Measurements from ENCODE around the gene PLA2G4E.

The PLA2G4E gene, protein sequence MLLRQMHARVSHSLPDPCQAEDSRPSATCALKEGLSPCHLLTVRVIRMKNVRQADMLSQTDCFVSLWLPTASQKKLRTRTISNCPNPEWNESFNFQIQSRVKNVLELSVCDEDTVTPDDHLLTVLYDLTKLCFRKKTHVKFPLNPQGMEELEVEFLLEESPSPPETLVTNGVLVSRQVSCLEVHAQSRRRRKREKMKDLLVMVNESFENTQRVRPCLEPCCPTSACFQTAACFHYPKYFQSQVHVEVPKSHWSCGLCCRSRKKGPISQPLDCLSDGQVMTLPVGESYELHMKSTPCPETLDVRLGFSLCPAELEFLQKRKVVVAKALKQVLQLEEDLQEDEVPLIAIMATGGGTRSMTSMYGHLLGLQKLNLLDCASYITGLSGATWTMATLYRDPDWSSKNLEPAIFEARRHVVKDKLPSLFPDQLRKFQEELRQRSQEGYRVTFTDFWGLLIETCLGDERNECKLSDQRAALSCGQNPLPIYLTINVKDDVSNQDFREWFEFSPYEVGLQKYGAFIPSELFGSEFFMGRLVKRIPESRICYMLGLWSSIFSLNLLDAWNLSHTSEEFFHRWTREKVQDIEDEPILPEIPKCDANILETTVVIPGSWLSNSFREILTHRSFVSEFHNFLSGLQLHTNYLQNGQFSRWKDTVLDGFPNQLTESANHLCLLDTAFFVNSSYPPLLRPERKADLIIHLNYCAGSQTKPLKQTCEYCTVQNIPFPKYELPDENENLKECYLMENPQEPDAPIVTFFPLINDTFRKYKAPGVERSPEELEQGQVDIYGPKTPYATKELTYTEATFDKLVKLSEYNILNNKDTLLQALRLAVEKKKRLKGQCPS

DNA sequence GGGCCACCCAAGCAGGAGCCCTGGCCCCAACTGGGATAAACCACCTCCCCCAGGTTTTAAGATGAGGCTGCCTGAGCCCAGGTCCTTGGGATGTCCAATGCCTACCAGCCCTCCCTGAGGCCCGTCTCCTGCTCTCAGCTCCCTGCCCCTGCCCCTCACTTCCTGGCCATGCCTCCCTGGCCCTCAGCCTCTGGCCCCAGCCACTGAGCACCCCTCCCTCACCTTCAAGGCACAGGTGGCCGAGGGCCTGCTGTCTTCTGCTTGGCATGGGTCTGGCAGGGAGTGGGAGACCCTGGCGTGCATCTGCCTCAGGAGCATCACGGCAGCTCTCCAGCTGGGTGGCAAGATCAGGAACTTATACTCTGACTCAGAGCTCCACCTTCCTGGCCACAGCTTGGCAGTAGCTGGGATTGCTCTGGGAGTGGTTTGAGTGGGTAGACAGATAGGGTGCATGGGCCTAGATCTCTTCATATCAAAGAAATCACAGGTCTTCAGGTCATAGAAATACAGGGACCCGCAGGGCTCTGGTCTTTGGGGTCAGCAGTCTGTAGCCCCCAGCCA, at the start of gene PLA2G4E:
Gene PLA2G4E, minus strand, starts transcription at position 330 of the 561 bp plus-strand sequence. Its CDS starts 12 bp downstream, at position 318.
- DNase-seq (ENCODE audit: low read depth), result no peak

DNA sequence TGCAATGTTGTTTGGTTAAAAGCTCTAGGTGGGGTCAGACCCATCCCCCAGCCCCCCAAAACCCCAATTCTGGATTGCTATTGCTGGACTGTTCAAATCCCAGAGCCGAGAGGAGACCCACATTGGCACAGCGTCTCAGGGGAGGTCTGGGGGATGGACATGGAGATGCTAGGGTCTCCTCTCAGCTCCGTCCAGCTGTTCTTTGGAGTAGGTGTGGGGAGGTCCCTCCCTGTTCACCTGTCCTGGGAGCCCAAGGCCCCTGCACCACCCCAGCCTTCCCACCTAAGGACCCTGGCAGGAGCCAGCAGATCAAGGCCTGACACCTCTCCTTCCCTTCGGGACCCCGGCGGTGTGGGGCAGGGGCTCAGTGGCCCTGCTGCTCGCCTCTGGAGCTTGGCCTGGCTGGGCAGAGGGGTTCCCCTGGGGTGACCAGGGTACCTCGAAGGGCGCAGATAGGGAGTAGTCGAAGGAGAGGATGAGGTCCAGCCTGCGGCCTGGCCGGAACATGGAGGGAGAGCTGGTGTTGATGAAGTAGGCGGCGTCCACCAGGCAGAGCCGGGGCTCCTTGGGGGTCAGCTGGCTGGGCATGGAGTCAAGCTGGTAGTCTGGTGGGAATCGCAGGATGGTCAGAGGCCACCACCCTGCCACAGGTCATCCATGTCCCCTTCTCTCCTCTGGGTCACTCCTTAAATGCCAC, 49.6 kb upstream of the PLA2G4E start:
- DNase-seq (ENCODE audit: low read depth), result no peak

DNA sequence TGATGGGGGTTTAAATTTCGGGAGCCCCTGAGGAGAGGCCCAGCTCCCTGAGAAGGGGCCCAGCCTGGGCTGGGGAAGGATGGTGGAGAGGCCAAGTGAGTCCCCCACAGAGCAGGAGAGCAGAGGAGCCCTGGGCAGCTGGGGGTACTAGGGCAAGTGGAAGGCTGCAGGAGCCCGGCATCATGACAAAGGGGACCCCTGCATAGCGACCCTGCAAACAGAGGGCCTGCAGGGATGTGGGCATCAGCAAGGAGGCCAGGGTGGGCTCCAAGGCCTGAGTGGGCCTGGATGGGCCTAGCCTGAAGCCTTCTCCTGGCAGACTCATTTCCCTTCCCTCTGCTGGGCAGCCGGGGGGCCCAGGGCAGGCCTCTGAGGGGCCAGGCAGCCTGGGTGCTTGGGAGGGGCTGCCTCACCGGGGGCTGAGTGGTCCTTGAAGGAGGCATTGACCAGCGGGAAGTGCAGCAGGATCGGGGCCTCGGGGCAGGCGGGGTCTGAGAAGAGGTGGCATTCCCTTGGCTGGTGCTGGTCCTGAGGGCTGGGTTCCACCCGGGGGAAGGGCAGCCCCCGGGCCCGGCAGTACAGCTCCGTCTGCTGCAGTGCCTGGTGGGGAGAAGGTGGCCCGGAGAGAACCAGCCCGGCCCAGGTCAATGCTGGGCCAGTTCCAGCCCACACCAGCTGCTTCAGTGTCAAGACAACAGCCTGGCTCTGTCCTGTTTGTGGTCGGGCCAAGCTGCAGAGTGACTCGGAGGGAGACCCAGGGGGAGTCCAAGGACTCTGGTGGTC, 48.8 kb upstream of the PLA2G4E start:
- no peak for DNase-seq (ENCODE audit: low read depth)

DNA sequence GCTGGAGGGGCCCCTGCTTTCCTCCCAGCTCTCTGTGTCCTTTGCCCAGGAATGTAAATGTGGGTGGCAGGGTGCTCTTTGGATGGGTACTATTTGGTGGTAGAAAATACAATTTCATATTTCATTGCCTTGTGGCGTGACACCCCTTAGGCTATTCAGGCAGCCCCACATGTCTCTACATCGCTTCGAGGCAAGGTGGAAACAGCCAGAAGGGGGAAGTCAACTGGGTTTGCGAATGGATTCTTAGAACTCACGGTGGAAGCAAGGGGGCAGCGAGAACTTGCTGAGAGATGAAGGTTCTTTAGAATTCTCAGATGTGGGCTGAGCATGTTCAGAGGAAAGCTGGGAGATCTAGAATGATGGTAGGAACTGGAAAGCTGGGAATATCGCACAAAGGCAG, 48.2 kb upstream of the PLA2G4E start:
- DNase-seq (ENCODE audit: low read depth), result no peak

DNA sequence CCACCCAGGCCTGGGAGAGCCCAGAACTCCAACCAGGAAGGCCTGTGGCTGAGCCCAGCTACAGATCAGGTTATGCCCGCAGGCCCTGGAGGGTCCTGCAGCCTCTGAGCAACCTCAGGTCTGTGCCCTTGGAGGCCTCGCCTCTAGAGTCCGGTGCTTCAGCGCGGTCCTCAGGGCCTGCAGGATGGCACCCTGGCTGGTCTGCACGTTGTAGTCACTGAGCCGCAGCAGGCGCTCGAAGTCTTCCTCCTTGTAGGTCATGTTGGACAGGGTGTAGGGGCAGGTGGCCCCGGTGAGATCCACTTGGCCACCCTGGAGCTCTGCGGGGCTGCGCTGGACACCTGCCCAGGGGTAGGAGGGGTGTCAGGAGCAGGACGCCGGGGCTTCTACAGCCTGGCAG, 47.8 kb upstream of the PLA2G4E start:
- DNase-seq (ENCODE audit: low read depth), result no peak

DNA sequence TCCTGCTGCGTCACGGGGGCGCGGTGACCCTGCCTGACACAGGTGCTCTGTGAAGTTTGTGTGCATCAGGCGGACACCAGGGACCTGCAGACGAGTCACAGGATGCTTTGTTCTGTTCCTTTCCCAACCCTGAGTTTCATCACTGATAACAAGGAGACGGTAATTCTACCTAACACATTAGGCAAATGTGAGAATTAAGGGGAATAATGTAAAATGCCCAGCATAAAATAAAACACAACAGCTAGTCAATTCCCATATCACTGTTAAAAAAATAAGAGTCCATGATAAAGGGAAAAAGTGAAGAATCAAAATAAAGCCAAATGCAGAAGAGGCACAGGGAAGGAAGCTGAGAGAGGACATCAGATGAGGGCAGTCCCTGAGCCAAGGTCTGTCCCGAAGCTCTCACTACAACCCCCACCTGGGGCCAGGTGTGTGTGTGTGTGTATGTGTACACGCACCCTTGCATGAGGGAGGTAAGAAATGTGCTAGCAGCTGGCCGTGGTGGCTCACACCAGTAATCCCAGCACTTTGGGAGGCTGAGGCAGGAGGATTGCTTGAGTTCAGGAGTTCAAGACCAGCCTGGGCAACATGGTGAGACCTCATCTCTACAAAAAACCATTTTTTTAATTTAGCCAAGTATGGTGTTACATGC, 46.0 kb upstream of the PLA2G4E start:
- DNase-seq (ENCODE audit: low read depth), result no peak

DNA sequence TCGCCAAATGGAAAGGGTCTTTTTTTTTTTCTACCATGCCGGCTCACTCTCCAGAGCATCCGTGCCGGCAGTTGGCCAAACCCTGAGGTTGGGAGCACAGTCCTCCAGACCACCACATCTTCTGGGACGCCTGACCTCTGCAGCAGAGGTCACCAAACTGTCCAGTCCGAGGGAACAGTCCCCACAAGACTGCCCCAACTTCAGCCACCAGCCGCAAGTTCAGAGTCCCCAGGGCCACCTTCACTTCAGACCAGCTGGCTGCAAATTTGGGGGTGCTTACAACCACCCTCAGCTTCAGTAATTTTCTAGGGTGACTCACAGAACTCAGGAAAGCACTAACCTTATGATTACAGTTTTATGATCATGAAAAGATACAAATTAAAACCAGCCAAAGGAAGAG, 44.6 kb upstream of the PLA2G4E start:
- DNase-seq (ENCODE audit: low read depth), result no peak

DNA sequence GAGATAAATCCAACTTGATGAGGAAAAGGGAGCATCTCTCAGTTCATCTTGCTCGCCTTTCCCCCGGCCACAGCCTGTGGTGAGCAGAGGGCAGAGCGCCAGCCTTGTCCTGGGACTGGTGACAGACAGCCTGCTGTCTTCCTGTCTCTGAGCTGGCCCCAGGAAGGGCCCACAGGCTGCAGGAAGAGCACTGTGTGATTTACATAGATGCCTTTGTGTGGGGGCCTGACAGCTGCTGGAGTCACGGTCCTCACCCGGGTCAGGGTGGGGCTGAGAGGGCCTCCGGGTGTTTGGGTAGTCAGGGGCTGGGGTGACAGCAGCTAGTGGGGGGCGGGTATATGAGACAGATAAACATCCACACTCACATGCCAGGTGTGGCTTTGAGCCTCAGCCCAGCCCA, 44.2 kb upstream of the PLA2G4E start:
- no peak for DNase-seq (ENCODE audit: low read depth)

DNA sequence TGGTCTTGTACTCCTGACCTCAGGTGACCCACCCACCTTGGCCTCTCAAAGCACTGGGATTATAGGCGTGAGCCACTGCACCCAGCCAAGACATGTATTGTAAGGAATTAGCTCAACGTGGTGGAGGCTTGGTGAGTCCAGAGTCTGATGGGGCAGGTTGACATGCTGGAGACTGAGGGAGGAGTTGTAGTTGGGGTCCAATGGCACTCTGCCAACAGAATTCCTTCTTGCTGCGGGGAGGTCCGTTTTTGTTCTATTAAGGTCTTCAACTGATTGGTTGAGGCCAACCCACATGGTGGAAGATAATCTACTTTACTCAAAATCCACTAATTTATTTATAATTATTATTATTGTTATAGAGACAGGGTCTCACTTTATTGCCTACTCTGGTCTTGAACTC, 43.4 kb upstream of the PLA2G4E start:
- DNase-seq (ENCODE audit: low read depth), result no peak

DNA sequence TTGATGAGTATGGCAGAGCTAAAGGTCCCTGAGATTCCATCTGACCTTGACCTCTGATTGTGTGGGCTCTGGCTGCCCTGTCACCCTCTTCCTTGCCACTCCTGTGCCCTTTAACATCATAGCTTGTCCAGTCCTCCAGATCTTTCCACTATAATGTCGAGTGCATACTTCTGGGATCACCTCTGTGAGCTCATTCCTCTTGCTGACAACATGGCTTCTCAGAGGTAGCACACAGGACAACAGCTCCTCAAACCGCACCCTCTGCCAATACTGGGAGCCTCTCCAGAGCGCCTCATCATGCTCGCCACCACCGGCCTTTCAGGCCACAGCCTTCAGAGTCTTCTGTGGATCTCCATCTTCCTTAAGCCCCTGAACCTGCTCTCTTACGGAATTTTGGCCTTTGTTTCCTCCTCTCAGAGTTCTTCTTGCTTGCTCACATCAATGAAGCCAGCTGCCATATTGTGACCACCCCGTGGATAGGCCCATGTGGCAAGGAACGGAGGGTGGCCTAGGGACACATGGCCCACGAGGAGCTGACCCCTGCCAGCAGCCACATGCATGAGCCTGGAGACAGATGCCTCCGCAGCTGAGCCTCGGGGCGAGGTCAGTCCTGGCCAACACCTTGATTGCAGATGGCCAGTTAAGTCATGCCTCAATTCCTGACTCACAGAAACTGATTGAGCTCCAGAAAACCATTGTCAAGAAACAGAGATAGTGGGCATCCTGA, 42.4 kb upstream of the PLA2G4E start:
- DNase-seq (ENCODE audit: low read depth), result no peak

DNA sequence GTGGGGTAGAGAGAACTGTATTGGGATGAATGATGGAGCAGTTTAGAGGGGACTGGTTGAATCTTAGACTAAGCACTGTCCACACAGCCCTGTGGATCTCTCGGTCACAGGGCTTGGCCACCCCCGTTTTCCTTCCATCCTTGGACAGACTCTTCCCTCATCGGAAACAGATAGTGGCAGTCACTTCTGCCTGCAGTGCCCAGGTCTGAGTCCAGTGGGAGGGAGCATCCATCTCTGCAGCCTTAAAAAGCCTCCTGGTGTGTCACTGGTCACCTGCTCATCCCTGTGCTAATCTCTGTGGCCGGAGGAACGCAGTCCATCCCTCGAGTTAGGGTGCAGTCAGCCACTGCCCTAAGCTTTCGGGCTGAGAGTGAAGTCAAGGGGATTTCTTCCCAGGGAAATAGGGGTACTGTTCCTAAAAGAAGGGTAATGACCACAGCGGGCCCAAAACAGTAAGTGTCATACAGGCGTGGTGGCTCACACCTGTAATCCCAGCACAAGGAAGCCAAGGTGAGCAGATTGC, 41.5 kb upstream of the PLA2G4E start:
- no peak for DNase-seq (ENCODE audit: low read depth)

DNA sequence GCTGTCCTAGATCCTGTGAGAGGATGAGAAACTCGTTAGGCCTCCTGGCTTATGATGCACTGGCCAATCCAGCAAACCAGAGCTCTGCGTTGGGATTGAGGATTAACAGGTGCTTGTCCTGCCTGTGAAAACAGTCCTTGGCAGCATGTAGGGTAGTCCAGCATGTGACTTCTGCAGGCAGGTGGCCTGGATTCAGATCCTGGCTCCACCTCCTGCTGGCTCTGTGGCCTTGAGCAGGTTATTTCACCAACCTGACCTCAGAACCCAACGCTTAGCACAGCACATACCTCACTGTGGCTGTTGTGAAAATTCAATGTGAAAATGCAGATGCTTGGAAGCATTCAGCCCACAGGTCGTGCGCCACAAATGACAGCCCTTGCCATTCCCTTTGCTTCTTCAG, 40.0 kb upstream of the PLA2G4E start:
- DNase-seq (ENCODE audit: low read depth), result no peak

DNA sequence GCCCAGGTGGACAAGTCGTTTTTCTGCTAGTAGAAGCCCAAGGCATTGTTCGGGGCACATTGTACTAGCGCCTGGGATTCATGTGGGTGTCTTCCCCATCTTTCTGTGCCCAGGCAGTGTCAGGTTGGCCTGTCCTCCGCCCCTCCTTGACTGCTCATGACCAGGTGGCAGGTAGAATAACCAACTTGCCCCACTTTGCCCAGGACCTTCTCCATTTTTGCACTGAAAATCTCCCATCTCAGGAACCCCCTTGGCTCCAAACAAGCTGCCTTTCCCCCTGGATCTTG, 39.6 kb upstream of the PLA2G4E start:
- DNase-seq (ENCODE audit: low read depth), result no peak

DNA sequence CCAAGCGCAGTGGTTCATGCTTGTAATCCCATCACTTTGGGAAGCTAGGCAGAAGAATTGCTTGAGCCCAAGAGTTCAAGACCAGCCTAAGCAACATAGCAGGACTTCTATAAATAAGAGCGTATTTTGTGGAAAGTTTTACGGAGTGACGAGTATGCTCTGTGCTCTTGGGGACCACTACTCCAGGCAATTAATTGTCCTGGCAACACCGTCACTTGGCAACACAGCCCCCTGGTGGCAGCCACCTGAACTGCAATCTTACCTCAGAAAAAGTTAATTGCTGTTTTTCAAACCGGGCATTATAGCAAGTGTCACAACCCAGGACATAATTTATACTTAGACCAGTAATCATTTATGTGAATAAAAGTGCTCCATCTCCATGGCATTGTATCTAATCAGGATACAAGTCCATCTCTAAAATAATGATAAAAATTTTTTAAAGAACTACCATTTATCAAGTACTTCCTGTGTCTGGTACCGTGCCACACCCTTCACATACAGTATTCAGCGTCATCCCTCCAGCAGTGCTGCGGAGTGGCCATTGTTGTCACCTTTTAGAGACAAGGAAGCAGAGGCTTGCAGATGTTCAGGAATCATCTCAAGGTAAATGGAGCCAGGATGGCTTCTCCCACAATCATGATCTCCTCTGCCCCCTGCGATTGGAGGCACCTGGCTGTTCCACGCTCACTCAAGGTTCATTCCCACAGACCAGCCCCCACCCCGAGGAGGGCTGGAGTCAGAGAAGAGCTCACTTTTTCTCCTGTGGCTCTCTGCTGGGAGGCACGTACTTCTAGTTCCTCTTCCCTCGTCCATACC, 39.0 kb upstream of the PLA2G4E start:
- DNase-seq (ENCODE audit: low read depth), result no peak

DNA sequence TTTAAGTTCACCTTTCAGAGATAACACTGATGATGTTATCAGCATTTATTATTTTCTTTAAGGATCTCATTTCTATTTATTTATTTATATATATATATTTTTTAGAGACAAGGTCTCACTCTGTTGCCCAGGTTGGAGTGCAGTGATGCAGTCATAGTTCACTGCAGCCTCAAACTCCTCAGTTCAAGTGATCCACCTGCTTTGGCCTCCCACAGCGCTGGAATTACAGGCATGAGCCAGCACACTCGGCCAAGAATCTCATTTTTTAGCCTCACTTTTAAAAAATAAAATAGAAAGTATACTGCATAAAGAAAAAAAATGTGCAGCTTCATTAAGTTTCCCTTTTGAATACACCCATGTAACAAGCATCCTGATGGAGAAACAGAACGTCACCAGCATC, 37.9 kb upstream of the PLA2G4E start:
- no peak for DNase-seq (ENCODE audit: low read depth)

DNA sequence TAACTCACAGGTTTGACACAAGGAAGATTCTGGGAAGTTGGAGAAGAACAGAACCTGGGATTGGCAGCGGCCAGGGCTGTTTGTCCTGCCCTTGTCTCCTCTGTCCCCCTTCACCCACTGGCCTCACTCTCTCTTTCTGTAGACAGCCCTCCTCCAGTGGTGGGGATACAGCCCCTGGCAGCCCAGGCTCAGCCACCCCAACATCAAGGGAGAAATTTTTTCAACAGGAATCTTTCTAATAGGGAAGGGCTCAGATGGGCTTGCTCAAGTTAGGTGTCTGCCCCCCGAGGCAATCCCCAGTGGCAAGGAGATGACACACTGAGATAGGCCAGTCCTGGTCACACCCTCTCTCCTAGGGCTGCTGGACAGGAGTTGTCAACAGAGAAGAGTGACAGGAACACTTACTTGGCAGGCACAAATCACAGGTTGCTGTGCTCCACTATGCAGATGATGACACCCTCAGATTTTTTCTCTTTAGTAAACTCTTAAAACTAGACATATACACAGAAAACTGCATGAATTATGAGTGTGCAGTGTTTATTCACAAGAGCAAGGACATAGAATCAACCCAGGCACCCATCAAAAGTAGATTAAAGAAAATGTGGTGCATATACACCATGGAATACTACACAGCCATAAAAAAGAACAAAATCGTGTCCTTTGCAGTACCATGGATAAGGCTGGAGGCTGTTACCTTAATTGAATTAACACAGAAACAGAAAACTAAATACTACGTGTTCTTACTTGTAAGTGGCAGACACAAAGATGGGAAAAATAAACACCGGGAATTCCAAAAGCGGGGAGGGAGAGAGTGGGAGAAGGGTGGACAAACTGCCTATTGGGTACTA, 37.2 kb upstream of the PLA2G4E start:
- no peak for DNase-seq (ENCODE audit: low read depth)

DNA sequence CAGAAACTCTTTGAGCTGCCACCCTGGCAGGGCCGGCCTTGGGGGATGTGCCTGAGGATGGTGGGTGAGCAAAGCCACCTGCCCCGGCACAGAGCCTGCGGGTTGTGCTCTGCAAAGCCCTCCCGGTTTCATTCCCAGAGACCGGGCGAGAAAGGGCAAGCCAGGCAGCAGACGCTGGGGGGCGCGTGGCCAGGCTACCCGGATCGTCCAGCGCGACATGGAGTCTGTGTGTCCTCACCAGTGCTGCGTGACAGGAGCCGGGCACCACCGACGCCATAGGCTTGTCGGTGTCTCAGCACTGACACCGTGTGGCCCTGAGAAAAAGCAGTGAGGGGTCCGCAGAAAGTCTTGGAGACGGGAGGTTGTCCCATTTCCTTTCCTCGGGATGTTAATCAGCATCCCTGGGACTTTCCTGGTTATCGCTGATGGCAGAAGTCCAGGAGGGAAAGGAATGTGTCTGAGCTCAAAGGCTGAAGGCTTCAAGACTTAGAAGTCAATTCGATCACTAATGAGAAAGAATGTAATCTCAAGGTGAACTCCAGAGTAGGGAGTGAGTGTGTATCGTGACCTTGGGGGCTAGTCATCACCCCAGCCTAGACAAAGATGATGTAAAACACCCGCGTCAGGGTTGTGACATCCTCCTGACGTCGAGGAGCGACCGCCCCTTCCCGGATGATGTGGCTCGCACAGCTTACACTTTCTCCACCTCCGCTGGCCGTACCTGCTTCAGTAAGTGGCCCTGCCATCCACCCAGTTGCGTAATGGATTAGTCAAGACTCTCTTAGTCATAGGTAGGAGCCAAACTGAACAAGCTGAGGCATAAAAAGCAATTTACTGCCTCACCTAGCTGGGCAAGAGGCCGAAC, 36.3 kb upstream of the PLA2G4E start:
- DNase-seq (ENCODE audit: low read depth), result no peak

DNA sequence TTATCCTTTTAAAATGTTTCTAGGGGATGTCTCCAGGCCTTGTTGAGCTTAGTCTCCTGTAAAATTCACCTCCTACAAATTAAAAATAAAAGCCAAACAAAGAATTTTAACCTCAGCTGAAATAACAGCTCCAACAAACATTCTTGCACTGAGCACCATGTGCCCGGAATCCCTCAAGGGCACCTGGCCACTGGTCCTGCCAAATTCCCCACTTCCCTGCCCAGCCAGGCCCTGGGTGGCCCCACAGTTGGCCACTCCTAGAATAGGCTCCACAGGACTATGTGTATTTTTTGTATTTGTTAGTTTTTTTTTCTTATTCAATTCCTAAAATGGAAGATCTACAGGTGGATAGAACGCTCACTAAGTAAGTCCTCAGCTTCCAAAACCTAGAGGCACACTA, 33.1 kb upstream of the PLA2G4E start:
- DNase-seq (ENCODE audit: low read depth), result no peak

Measured in stromal cell of bone marrow (primary cell).